ENCODE results near the gene NUP62. TPM values are rescaled to one million over a fixed set of nuclear protein-coding genes. Genes with fewer than 3 reads are reported as not detected.
A peak's percentile ranks its signal among the peaks of the same experiment; 100 is the strongest.

The NUP62 gene
- polyA plus RNA-seq, 1 donor (not counting 4 experiments of a cell fraction or from before 2014, with no cell fraction given) = 12.9 TPM

DNA sequence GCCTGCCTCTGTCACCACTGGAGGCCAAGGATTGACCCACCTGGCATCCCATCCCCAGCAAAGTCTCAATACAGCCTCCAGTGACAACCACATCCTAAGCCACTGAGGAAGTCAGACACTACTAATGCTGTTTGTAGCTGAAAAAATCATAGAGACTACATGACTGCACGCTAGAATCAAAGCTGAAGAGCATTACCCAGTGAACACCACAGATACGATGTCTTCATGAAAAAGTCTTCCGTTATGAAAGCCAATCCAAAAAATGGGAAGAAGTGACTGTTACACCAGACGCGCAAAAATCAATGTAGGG lies 11.1 kb upstream of the NUP62 start:
- dilution Hi-C loops (cut with MboI; ENCODE audit: extremely low pct_ligation_motif_present, low sequenced_read_pairs) = no loop called here
- H3K4me2 ChIP-seq (ENCODE audit: control insufficient read depth, extremely low read depth, insufficient read depth, low read depth, low read length) = no peak overlapping the region
- H3K4me1 ChIP-seq (ENCODE audit: control insufficient read depth, extremely low read depth, insufficient read depth, low read length) = peaks cover 2% of the 10 kb centered on the region
- no peak for TF ChIP-seq EZH2 (IDR thresholded peaks at IDR 0.05; ENCODE audit: low read length)
- TF ChIP-seq, protein P1, sequence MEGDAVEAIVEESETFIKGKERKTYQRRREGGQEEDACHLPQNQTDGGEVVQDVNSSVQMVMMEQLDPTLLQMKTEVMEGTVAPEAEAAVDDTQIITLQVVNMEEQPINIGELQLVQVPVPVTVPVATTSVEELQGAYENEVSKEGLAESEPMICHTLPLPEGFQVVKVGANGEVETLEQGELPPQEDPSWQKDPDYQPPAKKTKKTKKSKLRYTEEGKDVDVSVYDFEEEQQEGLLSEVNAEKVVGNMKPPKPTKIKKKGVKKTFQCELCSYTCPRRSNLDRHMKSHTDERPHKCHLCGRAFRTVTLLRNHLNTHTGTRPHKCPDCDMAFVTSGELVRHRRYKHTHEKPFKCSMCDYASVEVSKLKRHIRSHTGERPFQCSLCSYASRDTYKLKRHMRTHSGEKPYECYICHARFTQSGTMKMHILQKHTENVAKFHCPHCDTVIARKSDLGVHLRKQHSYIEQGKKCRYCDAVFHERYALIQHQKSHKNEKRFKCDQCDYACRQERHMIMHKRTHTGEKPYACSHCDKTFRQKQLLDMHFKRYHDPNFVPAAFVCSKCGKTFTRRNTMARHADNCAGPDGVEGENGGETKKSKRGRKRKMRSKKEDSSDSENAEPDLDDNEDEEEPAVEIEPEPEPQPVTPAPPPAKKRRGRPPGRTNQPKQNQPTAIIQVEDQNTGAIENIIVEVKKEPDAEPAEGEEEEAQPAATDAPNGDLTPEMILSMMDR (optimal IDR thresholded peaks at IDR 0.05 in 1 of 3, IDR thresholded peaks at IDR 0.05 in 1 of 3, conservative IDR thresholded peaks at IDR 0.05 in 1 of 3; ENCODE audit: extremely low read depth in 1 of 3, insufficient read depth in 2 of 3, low read length in 3 of 3) = no peak
- no peak for FAIRE-seq
- no peak for DNase-seq (ENCODE audit: low read depth, low spot score)
- H3K36me3 ChIP-seq (ENCODE audit: control insufficient read depth in 2 of 2, extremely low read depth in 1 of 2, insufficient read depth in 2 of 2, low read length in 2 of 2) = no peaks in the 10 kb centered on the region
- H3K27ac ChIP-seq (ENCODE audit: control insufficient read depth, insufficient read depth, low read length) = no peak overlapping the region
- H3K27me3 ChIP-seq (ENCODE audit: control insufficient read depth, extremely low read depth, insufficient read depth, low read length) = no peaks in the 10 kb centered on the region
- H3K79me2 ChIP-seq (ENCODE audit: control insufficient read depth, insufficient read depth, low read length) = no peaks in the 10 kb centered on the region
- H3K9me3 ChIP-seq (ENCODE audit: control insufficient read depth, low read depth, low read length) = no peaks in the 10 kb centered on the region
- no peak overlapping the region for H2AFZ ChIP-seq (ENCODE audit: control insufficient read depth, low read length)
- no peak overlapping the region for H3K4me3 ChIP-seq (ENCODE audit: control insufficient read depth in 2 of 3, extremely low read depth in 1 of 3, insufficient read depth in 2 of 3, low read depth in 1 of 3, low read length in 3 of 3)
- H3K9ac ChIP-seq (ENCODE audit: control insufficient read depth, extremely low read depth, insufficient read depth, low read length) = no peak overlapping the region
- H4K20me1 ChIP-seq (ENCODE audit: control insufficient read depth, extremely low read depth, insufficient read depth, low read length) = no peaks in the 10 kb centered on the region
- no peaks in the 10 kb centered on the region for H3K9me1 ChIP-seq (ENCODE audit: control insufficient read depth, extremely low read depth, insufficient read depth, low read length)

DNA sequence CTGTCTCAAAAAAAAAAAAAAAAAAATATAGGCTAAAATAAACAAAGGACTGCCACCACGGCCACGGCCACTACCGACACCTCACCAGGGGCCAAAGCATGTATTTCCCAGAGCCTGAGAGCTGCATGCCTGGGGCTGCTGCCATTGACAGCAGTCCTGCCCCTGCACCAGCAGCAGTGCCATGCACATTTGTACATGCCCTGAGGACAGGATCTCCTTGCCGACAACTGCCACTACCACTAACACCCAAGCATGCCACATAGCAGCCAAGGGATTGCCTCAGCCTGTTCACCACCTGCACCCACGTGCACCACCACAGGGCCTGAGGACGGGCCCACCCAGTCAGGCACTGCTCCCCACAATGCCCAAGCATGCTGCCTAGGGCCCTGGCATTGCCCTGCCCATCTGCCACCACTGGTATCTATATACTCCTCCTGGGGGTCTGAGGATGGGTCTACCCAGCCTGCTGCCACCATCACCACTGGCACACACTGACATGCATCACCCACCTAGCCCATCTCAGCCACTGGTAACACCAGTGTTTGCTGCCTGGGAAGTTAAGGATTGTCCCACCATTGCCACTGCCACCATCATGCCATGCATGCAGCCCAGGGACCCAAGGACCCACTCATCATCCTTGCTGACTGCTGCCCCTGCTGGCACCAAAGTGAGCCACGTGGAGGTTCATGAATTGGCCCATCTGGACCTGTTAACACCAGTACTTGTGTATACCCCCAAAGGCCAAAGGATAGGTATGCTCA lies 10.6 kb upstream of the NUP62 start:
- no peaks in the 10 kb centered on the region for H3K9me1 ChIP-seq (ENCODE audit: control insufficient read depth, extremely low read depth, insufficient read depth, low read length)
- H3K4me2 ChIP-seq (ENCODE audit: control insufficient read depth, extremely low read depth, insufficient read depth, low read depth, low read length) = no peak overlapping the region
- TF ChIP-seq EZH2 (IDR thresholded peaks at IDR 0.05; ENCODE audit: low read length) = no peak
- TF ChIP-seq, protein P1 (optimal IDR thresholded peaks at IDR 0.05 in 1 of 3, IDR thresholded peaks at IDR 0.05 in 1 of 3, conservative IDR thresholded peaks at IDR 0.05 in 1 of 3; ENCODE audit: extremely low read depth in 1 of 3, insufficient read depth in 2 of 3, low read length in 3 of 3) = peak; percentile 13 to 31 (median 13)
- peaks cover 2% of the 10 kb centered on the region for H3K4me1 ChIP-seq (ENCODE audit: control insufficient read depth, extremely low read depth, insufficient read depth, low read length)
- no peak overlapping the region for H3K4me3 ChIP-seq (ENCODE audit: control insufficient read depth in 2 of 3, extremely low read depth in 1 of 3, insufficient read depth in 2 of 3, low read depth in 1 of 3, low read length in 3 of 3)
- H3K27me3 ChIP-seq (ENCODE audit: control insufficient read depth, extremely low read depth, insufficient read depth, low read length) = no peaks in the 10 kb centered on the region
- H3K9me3 ChIP-seq (ENCODE audit: control insufficient read depth, low read depth, low read length) = no peaks in the 10 kb centered on the region
- no peak overlapping the region for H2AFZ ChIP-seq (ENCODE audit: control insufficient read depth, low read length)
- H3K9ac ChIP-seq (ENCODE audit: control insufficient read depth, extremely low read depth, insufficient read depth, low read length) = no peak overlapping the region
- H3K27ac ChIP-seq (ENCODE audit: control insufficient read depth, insufficient read depth, low read length) = no peak overlapping the region
- dilution Hi-C loops (cut with MboI; ENCODE audit: extremely low pct_ligation_motif_present, low sequenced_read_pairs) = no loop called here
- H3K36me3 ChIP-seq (ENCODE audit: control insufficient read depth in 2 of 2, extremely low read depth in 1 of 2, insufficient read depth in 2 of 2, low read length in 2 of 2) = no peaks in the 10 kb centered on the region
- H3K79me2 ChIP-seq (ENCODE audit: control insufficient read depth, insufficient read depth, low read length) = no peaks in the 10 kb centered on the region
- DNase-seq (ENCODE audit: low read depth, low spot score) (no peak), FAIRE-seq (no peak)
- no peaks in the 10 kb centered on the region for H4K20me1 ChIP-seq (ENCODE audit: control insufficient read depth, extremely low read depth, insufficient read depth, low read length)

Data from keratinocyte (primary cell).